Activated CD4-positive, CD25-positive, alpha-beta regulatory T cell treated with anti-CD3 and anti-CD28 coated beads, Interleukin-2, amount 50 U/mL, for 72 hours (primary cell): Measurements from ENCODE around the gene MED22.
"Not testable (repeated sequence)": the region's sequence is repeated elsewhere in the genome, so short reads cannot be mapped to it uniquely, and the experiment has no call there.

ENCODE experiments used
- DNase-seq: peaks from one replicate; pipeline ENCODE4 v3.0.0; 2021

Gene MED22

GRCh38 chr9:133347985-133348717, at the start of gene MED22, which contains the start of gene RPL7A:
MED22 (minus strand) TSS chr9:133348131; CDS start chr9:133346662, 1,469 bp downstream.
RPL7A (plus strand) TSS chr9:133348218; CDS start chr9:133348244, 26 bp downstream.
- peak; percentile 91 for DNase-seq

- DNase-seq, result no peak
Observed at GRCh38 chr9:133397370-133397769, 49.4 kb upstream of the MED22 start.

- DNase-seq, result no peak
Observed at GRCh38 chr9:133396952-133397351, 49.0 kb upstream of the MED22 start.

GRCh38 chr9:133394687-133395271, 46.8 kb upstream of the MED22 start:
- DNase-seq, result no peak

- no peak for DNase-seq
Observed at GRCh38 chr9:133393399-133393798, 45.5 kb upstream of the MED22 start.

GRCh38 chr9:133392308-133392707, 44.4 kb upstream of the MED22 start:
- DNase-seq, result not testable (repeated sequence)

- DNase-seq, result not testable (repeated sequence)
Observed at GRCh38 chr9:133391449-133391848, 43.5 kb upstream of the MED22 start.

- no peak for DNase-seq
Observed at GRCh38 chr9:133390713-133391112, 42.8 kb upstream of the MED22 start.

GRCh38 chr9:133389562-133389961, 41.6 kb upstream of the MED22 start:
- DNase-seq, result no peak

GRCh38 chr9:133389025-133389557, 41.2 kb upstream of the MED22 start:
- no peak for DNase-seq

GRCh38 chr9:133387680-133388079, 39.7 kb upstream of the MED22 start:
- no peak for DNase-seq

- no peak for DNase-seq
Observed at GRCh38 chr9:133386338-133386737, 38.4 kb upstream of the MED22 start.

- DNase-seq, result no peak
Observed at GRCh38 chr9:133385452-133385851, 37.5 kb upstream of the MED22 start.

- DNase-seq, result no peak
Observed at GRCh38 chr9:133384736-133385321, 36.9 kb upstream of the MED22 start.

- DNase-seq, result no peak
Observed at GRCh38 chr9:133383438-133383837, 35.5 kb upstream of the MED22 start.

GRCh38 chr9:133382507-133383141, 34.7 kb upstream of the MED22 start:
- no peak for DNase-seq

- DNase-seq, result no peak
Observed at GRCh38 chr9:133380734-133381133, 32.8 kb upstream of the MED22 start.

- no peak for DNase-seq
Observed at GRCh38 chr9:133379153-133380086, 31.5 kb upstream of the MED22 start.

GRCh38 chr9:133378408-133378962, 30.6 kb upstream of the MED22 start:
- no peak for DNase-seq

GRCh38 chr9:133377721-133378216, 29.8 kb upstream of the MED22 start:
- DNase-seq, result no peak

- DNase-seq, result not testable (repeated sequence)
Observed at GRCh38 chr9:133377280-133377679, 29.3 kb upstream of the MED22 start.
